Activated CD4-positive, alpha-beta T cell treated with anti-CD3 and anti-CD28 coated beads, Interleukin-2, amount 50 U/mL, for 48 hours (primary cell): ENCODE data around the gene RBM33.

Source experiments
- DNase-seq, 2 experiments: peaks; one replicate each; pipeline ENCODE4 v3.0.0-alpha.2; 2020

Gene RBM33

GRCh38 chr7:155800301-155800700, 155.8 kb downstream of the RBM33 start:
- DNase-seq: no peak

GRCh38 chr7:155800741-155801267, 156.3 kb downstream of the RBM33 start:
- no peak for DNase-seq

DNA sequence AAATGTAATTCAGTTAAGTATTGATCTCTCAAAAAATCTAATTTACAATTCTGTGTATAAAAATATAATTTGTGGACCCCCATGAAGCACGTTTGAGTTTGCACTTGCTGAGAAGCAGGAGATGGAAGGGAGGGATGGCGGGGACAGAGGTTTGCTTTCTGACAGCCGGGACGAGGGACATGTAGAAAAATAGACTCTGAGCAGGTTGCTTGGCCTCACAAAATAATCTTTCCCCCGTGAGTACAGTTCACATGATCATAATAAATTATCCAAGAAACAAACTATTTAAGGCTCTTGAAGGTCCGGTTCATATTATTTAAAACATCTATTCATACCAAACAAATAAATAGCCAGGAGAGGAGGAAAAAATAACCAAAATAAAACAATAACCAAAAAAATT, 157.8 kb downstream of the RBM33 start:
- no peak for DNase-seq

- DNase-seq: no peak
Measured at GRCh38 chr7:155802906-155803417, 158.5 kb downstream of the RBM33 start.

DNA sequence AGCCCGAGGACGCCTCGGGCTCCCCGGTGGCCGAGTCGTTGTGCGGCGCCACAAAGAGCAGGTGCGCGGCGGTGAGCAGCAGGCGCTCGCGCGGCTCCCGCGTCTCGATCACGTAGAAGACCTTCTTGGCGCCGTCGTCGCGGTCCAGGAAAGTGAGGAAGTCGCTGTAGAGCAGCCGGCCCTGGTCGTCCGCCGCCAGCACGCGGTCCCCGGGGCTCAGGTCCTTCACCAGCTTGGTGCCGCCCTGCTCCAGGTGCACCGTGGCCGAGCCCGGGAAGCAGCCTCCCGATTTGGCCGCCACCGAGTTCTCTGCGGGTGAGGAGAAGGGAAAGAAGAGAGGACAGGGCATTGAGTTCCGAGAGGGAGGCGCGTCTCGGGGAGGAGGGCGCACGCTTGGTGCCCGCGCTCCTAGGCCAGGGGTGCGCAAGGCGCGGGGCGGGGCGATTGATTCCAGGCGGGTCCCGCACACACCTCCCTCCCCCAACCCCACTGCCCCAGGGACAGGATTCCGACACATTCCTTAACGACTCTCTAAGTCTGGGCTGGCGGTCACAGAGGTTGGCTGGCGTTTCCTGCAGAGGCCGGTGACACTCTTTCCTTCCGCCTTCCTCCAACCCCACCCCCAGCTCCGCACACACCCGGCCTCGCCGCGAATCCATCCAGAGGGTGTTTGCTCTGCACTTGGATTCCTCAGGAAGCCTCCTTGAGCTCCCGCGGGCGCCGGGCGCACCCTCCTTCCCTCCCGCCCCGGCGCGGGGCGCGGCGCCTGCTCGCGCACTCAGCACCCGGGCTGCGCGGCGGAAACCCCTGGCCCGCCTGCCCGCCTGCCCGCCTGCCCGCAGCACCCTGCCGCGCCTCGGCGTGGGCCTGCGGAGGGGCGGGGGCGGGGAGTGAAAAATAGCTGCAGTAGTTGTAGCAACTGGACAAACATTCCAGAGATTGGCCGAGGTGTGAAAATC, 159.2 kb downstream of the RBM33 start:
- peak; percentile 18 to 25 for DNase-seq

GRCh38 chr7:155804431-155804831, 160.0 kb downstream of the RBM33 start:
- no peak for DNase-seq

DNA sequence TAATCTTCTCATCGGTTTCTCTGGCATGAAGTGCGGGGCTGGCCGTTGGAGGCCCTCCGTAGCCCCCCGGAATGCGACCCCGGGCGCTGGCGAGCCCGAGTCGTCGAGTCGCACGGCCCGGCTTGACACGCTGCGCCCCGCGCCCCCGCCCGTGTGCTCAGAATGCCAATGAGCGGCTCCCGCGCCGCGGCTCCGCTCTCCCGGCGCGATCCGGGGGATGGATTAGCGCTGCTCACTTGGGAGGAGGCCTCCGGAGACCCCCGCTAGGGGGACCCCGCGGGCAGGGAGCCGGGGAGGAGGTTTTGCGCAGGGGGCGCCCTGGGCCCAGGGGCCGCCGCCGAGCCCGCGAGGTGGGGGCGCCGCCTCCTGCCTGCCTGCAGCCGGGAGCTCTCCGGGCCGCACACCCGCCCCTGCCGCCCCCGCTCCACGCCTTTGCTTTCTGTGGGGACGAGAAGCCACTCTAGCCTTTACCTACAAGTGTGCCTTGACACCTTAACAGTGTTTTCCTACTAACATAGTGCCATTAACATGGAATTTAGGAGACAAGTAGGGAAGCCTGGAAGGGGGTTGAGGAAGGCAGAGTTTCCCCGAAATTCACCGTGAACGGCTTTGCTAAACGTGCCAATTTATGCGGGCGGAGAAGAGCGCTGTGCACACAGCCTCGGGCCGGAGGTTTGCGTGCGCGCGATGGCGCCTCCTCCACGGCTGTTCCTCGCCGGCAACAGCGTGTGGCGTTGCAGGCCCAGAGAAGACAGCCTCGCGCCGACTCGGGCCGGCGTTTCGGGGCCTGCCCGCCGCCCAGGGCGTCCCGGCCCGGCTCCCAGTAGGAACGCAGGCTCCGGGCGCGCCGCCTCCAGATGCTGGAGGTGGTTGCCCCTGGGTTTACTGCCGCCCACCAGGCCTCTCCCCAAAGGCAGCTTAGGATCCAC, 160.7 kb downstream of the RBM33 start:
- peak; percentile 63 to 68 for DNase-seq

GRCh38 chr7:155805826-155806095, 161.3 kb downstream of the RBM33 start:
- DNase-seq: no peak

GRCh38 chr7:155806096-155806871, 161.8 kb downstream of the RBM33 start:
- no peak for DNase-seq

DNA sequence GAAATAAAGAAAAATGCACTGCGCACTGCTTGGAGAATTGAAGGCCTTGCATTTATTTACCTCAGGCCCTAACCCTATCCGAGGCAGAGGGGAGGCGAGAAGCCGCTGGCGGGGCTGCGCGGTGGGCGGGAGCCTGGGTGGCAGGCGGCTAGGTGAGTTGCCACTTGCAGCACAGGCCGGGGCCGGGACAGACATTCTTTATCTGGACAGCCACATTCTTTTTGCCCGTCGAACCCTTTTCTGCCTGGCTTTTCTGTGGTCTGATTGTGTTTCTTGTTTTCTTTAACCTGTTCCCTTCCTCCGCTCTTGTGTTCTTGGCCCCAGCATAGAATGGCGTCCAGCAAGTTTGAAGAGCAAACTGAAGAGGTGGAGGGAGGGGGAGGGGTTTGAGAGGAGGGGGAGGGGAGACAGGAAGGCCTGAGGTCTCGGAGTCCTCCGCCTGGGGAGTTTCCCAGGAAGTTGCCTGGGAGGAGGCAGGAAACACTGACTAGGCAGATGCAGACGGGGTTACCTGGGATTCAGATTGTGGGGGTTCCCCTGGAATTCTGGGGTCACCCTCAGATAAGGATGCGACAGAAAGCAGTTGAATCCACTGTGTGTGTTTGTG, 162.7 kb downstream of the RBM33 start:
- no peak for DNase-seq

- no peak for DNase-seq
Measured at GRCh38 chr7:155807789-155808548, 163.5 kb downstream of the RBM33 start.

DNA sequence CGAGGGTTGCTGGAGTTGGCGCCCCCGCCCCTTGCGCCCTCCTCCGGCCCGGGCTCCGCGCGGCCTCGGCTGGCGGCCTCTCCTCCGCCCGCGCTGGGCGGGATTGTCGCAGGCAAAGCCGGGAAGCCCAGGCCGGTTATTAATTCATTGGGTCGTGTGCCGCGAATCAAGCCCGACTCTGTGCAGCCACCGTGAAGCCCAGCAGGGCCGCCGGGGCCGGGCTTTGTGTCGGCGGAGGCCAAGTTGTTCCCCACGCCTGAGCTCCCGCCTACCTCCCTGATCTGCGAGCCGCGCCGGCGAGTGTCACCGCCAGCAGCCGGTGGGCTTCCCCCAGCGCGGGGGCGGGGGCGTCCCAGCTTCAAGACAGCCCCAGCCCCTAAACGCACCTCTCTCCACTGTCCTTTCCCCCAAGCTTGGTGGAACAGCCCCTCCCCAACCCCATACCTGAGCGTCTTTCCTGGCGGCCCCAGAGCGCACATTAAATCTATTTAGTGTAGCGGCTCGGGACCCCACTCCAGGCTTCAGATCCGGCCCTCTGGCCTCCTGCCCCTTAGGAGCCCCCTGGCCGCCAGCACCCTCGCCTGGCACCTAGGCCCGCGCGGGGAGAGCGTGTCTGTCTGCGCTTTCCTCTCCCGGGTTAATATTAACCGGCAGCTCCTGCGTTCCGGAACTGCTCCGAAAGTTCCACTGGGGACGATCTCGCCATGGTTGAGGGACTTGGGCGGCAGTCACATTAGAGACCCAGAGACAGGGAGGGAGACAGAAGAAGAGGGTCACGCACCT, 164.3 kb downstream of the RBM33 start:
- no peak for DNase-seq

DNA sequence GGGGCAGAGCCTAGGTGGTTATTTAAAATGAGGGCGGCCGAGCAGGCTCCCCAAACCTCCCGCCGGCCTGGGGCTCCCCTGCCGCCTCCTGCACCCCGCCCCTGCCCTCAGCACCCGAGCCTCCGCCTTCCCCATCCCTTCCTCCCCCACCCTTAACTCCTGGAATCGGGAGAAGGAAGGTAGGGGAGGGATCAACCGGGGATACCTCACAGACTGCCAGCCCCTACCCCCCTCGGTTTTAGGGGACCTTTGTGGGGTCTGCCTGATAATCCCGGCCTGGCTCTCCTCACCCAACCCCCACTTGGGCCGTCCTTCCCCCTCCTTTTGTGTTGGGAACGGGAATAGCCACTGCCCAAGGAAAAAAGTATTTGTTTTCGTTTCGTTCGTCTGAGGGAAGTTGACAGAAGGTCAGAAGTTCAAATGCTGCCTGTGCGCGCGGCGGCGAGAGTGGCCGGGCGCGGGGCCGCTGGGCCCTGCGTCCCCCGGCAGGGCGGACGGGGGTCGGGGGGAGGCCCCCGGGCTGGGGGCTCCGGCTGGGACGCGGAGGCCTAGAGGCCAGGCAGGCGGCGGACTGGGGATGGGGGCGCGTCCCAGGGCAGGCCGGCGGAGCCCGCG, 165.0 kb downstream of the RBM33 start:
- DNase-seq: no peak

DNA sequence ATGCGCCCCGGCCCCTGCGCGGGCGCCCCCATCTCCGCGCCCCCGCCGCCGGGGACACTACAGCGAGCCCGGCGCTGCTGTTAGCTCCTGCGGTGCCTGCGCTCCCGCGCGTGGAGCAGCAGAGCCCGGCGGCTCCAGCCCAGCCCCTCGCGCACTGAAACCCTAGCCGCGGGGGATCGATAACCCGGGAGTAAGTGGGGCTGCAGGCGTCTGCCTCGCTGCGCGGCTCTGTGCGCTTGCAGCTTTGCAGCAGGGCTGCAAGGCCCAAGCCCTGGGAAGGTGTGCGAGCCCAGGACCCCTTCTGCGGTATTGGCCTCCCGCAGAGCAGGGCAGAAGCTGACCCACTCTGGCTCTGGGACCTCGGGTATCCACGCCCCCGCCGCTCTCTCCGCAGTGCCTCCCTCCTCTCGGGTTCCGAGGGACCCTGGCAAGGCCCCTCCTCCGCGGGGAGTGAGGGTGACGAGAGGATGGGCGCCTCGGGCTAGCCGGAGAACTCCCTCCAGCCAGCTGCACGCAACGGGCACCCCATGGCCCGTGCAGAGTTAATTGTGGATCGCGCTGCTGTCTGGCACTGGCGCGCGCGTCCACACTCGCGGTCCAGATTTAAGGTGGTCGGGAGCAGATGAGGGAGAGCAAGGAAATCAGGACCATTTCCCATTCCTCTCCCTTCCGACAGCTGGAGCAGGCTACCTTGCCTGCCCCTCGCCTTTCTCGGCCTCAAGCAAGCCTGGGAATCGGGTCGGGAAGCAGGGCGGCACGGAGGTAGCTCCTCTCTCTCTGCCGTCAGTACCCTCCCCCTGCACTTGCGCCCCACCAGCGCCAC, 165.7 kb downstream of the RBM33 start:
- no peak for DNase-seq

- no peak for DNase-seq
Measured at GRCh38 chr7:155810770-155811559, 166.5 kb downstream of the RBM33 start.

- no peak for DNase-seq
Measured at GRCh38 chr7:155811560-155811894, 167.1 kb downstream of the RBM33 start.

DNA sequence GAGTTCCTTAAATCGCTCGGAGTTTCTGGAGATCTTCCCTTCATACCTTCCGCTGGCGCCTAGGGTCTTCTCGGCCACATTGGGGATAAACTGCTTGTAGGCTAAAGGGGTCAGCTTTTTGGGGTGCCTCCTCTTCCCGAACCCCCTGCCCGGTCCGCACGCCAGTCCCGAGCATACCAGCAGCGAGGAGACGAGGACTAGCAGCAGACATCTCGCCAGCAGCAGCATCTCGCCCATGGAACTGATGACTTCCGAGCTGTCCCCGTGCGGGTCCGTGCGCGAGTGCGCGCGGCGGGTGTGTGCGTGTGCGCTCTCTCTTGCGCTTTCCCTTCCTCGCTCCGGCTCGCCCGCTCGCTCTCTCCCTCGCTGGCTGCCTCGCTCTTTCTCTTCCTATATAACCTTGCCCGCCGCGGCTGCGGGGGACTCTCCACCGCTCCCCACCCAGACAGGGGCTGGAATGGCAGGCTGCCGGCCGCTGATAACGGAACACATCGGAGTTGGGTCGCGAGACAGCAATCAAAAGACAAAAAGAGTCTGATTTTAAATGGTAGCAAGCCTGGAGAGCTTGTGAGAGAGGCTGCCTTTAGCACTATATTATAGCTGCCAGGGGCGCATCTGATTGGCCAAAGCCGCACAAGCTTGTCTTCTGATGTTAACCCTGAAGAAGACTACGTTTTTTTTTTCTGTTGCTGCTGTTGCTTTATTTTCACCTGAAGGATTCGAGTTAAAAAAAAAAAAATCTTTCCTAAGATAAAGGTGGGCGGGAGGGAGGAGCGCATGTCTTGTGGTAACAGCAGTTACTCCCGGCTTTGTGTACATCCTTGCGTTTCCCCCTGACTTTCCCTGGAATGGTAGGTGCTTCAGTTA, 167.7 kb downstream of the RBM33 start, which contains the start of gene SHH:
Gene SHH, minus strand, starts transcription at position 569 of the 867 bp plus-strand sequence. Its CDS starts 341 bp downstream, at position 228.
- no peak for DNase-seq
